GM12878 (cell line): Measurements from ENCODE around the gene KIF5C. TPM values are rescaled to one million over a fixed set of nuclear protein-coding genes. Genes with fewer than 3 reads are reported as not detected.

Experiments
- ATAC-seq: fragments of 200-7000 bp; cut with Tn5 transposase; 3 replicates; pipeline ENCODE4 v1.9.1; 2020; ENCODE audit warnings: mild to moderate bottlenecking, moderate library complexity
- BruUV-seq: library from RNA; stranded (reverse); fragments of 400-500 nt; replicated peaks from 2 replicates; lab custom pipeline; 2021; lab: Mats Ljungman, UMichigan
- CTCF ChIA-PET: fragments of 300-600 bp; sonication (Branson Sonifier 250); formaldehyde crosslinking; extraction: SDS; loops from one replicate; lab custom pipeline; 2021; ENCODE audit warnings: inconsistent platforms; lab: Yijun Ruan, JAX
- POLR2A ChIA-PET: fragments of 350-600 bp; formaldehyde crosslinking; extraction: SDS; loops from one replicate; lab custom pipeline; 2021; ENCODE audit warnings: inconsistent platforms; lab: Charles Lee
- RAD21 ChIA-PET: fragments of 300-600 bp; sonication (Branson Sonifier 250); formaldehyde crosslinking; loops from one replicate; lab custom pipeline; 2023; ENCODE audit warnings: antibody characterized with exemption; ENCODE audit not compliant: unreplicated experiment; lab: Charles Lee
- SMC1A ChIA-PET: fragments of 300-600 bp; sonication (Branson Sonifier 250); formaldehyde crosslinking; loops from one replicate; lab custom pipeline; 2023; ENCODE audit not compliant: unreplicated experiment, uncharacterized antibody; lab: Charles Lee
- DNase-seq: peaks from one replicate; pipeline ENCODE4 v3.0.0-alpha.2; 2011; ENCODE audit warnings: low read depth, low spot score
- FAIRE-seq: peaks from 3 replicates; lab custom pipeline; 2011; peaks lifted over from hg19 to GRCh38; lab: Jason Lieb, UNC
- H2AFZ ChIP-seq: 2 replicates; pipeline ENCODE4 v1.6.0; 2011; ENCODE audit warnings: low read depth, low read length, control low read depth; ENCODE audit not compliant: control insufficient read depth
- H3K27ac ChIP-seq: 2 replicates; pipeline ENCODE4 v1.5.1; 2011; ENCODE audit warnings: control low read depth; ENCODE audit not compliant: control insufficient read depth, insufficient read depth
- H3K27me3 ChIP-seq, 2 experiments: replicated peaks in 1 of 2; 2 replicates each; pipeline versions ENCODE4 v1.6.0 to v1.6.1; 2011; ENCODE audit warnings: low read length in 1 of 2; ENCODE audit not compliant: control insufficient read depth in 2 of 2, insufficient read depth in 2 of 2
- H3K36me3 ChIP-seq, 2 experiments: 2 replicates each; pipeline ENCODE4 v1.5.1; 2011; ENCODE audit warnings: low read length in 1 of 2; ENCODE audit not compliant: control insufficient read depth in 2 of 2, insufficient read depth in 2 of 2
- H3K4me1 ChIP-seq: 2 replicates; pipeline ENCODE4 v1.6.1; 2011; ENCODE audit warnings: mild to moderate bottlenecking, low read length, moderate library complexity, mixed read lengths; ENCODE audit not compliant: control insufficient read depth, insufficient read depth
- H3K4me2 ChIP-seq: 2 replicates; pipeline ENCODE4 v1.6.0; 2011; ENCODE audit warnings: control low read depth; ENCODE audit not compliant: control insufficient read depth, insufficient read depth
- H3K4me3 ChIP-seq: fragments of 200-600 bp; sonication (generic); 2 replicates; pipeline ENCODE4 v1.5.1; 2016
- H3K79me2 ChIP-seq: 2 replicates; pipeline ENCODE4 v1.6.0; 2011; ENCODE audit warnings: low read length; ENCODE audit not compliant: control insufficient read depth, insufficient read depth
- H3K9ac ChIP-seq: 2 replicates; pipeline ENCODE4 v1.8.0; 2011; ENCODE audit warnings: low read length, control low read depth, mixed read lengths; ENCODE audit not compliant: control insufficient read depth, insufficient read depth
- H3K9me3 ChIP-seq: replicated peaks from 3 replicates; pipeline ENCODE4 v1.5.1; 2011; ENCODE audit warnings: mild to moderate bottlenecking, low read length; ENCODE audit not compliant: control insufficient read depth, insufficient read depth
- H4K20me1 ChIP-seq: 2 replicates; pipeline ENCODE4 v1.6.0; 2011; ENCODE audit not compliant: control insufficient read depth, insufficient read depth
- BCL11A ChIP-seq: IDR thresholded peaks from 2 replicates; pipeline ENCODE4 v1.6.1; 2011; ENCODE audit warnings: low read depth, low read length
- CEBPB ChIP-seq, 2 experiments: fragments of 150-350 bp in 1 of 2; IDR thresholded peaks; 2 replicates each; pipeline ENCODE4 v1.6.1; 2012 to 2014; ENCODE audit warnings: low read depth in 2 of 2, low read length in 2 of 2, borderline replicate concordance in 1 of 2, inconsistent platforms in 1 of 2
- CTCF ChIP-seq, 3 experiments: IDR thresholded peaks in 2 of 3; conservative IDR thresholded peaks in 1 of 3; 2 replicates each; pipeline ENCODE4 v1.5.1; 2011; ENCODE audit warnings: low read depth in 3 of 3, low read length in 3 of 3, mild to moderate bottlenecking in 3 of 3, control low read depth in 2 of 3, moderate library complexity in 2 of 3, inconsistent platforms in 1 of 3, mixed read lengths in 1 of 3; ENCODE audit not compliant: control insufficient read depth in 2 of 3, insufficient read depth in 1 of 3; ENCODE audit errors: extremely low read depth in 1 of 3
- JUNB ChIP-seq: IDR thresholded peaks from 2 replicates; pipeline ENCODE4 v1.6.1; 2016; ENCODE audit warnings: antibody characterized with exemption, mild to moderate bottlenecking
- JUND ChIP-seq: IDR thresholded peaks from 2 replicates; pipeline ENCODE4 v1.6.1; 2012; ENCODE audit warnings: low read depth, mild to moderate bottlenecking, low read length, improper control_type of control experiment, moderate library complexity
- KLF5 ChIP-seq: fragments of 450-650 bp; IDR thresholded peaks from 2 replicates; pipeline ENCODE4 v1.6.1; 2014; ENCODE audit warnings: mild to moderate bottlenecking; ENCODE audit not compliant: partially characterized antibody
- MEF2A ChIP-seq: IDR thresholded peaks from 2 replicates; pipeline ENCODE4 v1.6.1; 2011; ENCODE audit warnings: low read depth, mild to moderate bottlenecking, low read length, moderate library complexity; ENCODE audit not compliant: insufficient read depth
- NFIC ChIP-seq: IDR thresholded peaks from 2 replicates; pipeline ENCODE4 v1.6.1; 2012; ENCODE audit warnings: low read depth, mild to moderate bottlenecking, inconsistent platforms, low read length, moderate library complexity
- NR2F1 ChIP-seq: fragments of 450-650 bp; conservative IDR thresholded peaks from 2 replicates; pipeline ENCODE4 v1.6.1; 2017; ENCODE audit warnings: mild to moderate bottlenecking
- POLR2AphosphoS5 ChIP-seq: IDR thresholded peaks from 2 replicates; pipeline ENCODE4 v1.6.1; 2011; ENCODE audit warnings: mild to moderate bottlenecking, low read length, inconsistent platforms
- RBBP5 ChIP-seq: fragments of 200-600 bp; sonication (generic); conservative IDR thresholded peaks from 2 replicates; pipeline ENCODE4 v1.6.1; 2016
- RCOR1 ChIP-seq: conservative IDR thresholded peaks from 2 replicates; pipeline ENCODE4 v1.6.1; 2012; ENCODE audit warnings: low read depth, low read length, improper control_type of control experiment
- SUZ12 ChIP-seq: fragments of 200-600 bp; sonication (generic); IDR thresholded peaks from one replicate; pipeline ENCODE4 v1.6.1; 2018; ENCODE audit warnings: antibody characterized with exemption, mild to moderate bottlenecking; ENCODE audit not compliant: unreplicated experiment
- TCF3 ChIP-seq: IDR thresholded peaks from 2 replicates; pipeline ENCODE4 v1.6.1; 2012; ENCODE audit warnings: low read depth, mild to moderate bottlenecking, low read length, borderline replicate concordance; ENCODE audit not compliant: insufficient read depth
- ZBED1 ChIP-seq: IDR thresholded peaks from 2 replicates; pipeline ENCODE4 v1.6.1; 2016; ENCODE audit warnings: borderline replicate concordance
- ZNF207 ChIP-seq: fragments of 450-650 bp; IDR thresholded peaks from 2 replicates; pipeline ENCODE4 v1.6.1; 2014; ENCODE audit warnings: antibody characterized with exemption, mild to moderate bottlenecking, borderline replicate concordance
- WGBS: methylation state at CpG from one replicate; pipeline ENCODE4 v1.1.6; 2016; ENCODE audit warnings: low lambda C conversion rate; ENCODE audit not compliant: insufficient replicate concordance, insufficient coverage; ENCODE audit errors: missing lambda C conversion rate; 5-methylcytosine and 5-hydroxymethylcytosine counted together
- in situ Hi-C: fragments of 300-500 bp; cut with MboI; formaldehyde crosslinking; loops from 9 replicates; pipeline ENCODE4 v1.14.3; 2018; ENCODE audit warnings: mixed read lengths
- intact Hi-C: fragments of 100-400 bp; cut with micrococcal nuclease; formaldehyde crosslinking; loops from one replicate; pipeline ENCODE4 v1.14.2; 2022; ENCODE audit not compliant: unreplicated experiment
- polyA plus RNA-seq, 11 experiments: library from polyadenylated mRNA; depleted of rRNA in 4 of 11; unstranded in 6 of 11; stranded (reverse) in 5 of 11; fragments of >200 nt; fragmentation: Nextera tagmentation in 4 of 11; fragmentation: Illumina TruSeq in 1 of 11; extraction: Ambion mirVana in 4 of 11; extraction: Trizol in 1 of 11; gene quantifications; 1 replicate in 1 of 11; 2 replicates in 10 of 11; pipeline versions ENCODE4 v1.2.1 to v1.2.3, GENCODE V29; 2011 to 2016; ENCODE audit warnings: inconsistent platforms in 2 of 11, missing spikeins in 2 of 11, low read depth in 1 of 11
- total RNA-seq, 4 experiments: library from RNA; depleted of rRNA in 3 of 4; stranded (reverse); fragments of >200 nt in 3 of 4; fragmentation: Illumina TruSeq in 1 of 4; extraction: Trizol in 1 of 4; gene quantifications; 2 replicates each; pipeline versions ENCODE4 v1.2.1 to v1.2.3, GENCODE V29; 2013 to 2021

Gene KIF5C
- total and polyA plus RNA-seq, 10 of the 15 experiments (the other 5 are each of a cell fraction or from before 2014, with no cell fraction given) = 0.08 to 0.49 (median 0.24) TPM

GRCh38 chr2:148829618-148830017 lies 45.4 kb upstream of the KIF5C start:
- FAIRE-seq = no peak
- ATAC-seq = no peak

GRCh38 chr2:148832637-148833036 lies 42.4 kb upstream of the KIF5C start:
- Histone ChIP-seq H3K4me2 (no peak overlapping the region), H3K27ac (no peak overlapping the region), H4K20me1 (no peaks in the 10 kb centered on the region), H3K79me2 (no peaks in the 10 kb centered on the region), H3K4me1 (no peaks in the 10 kb centered on the region), H3K9me3 (no peaks in the 10 kb centered on the region; the same call in 2 of the 3 replicates), H2AFZ (no peak overlapping the region), H3K36me3 (no peaks in the 10 kb centered on the region), H3K9ac (no peak overlapping the region)
- intact Hi-C loops (no loop called here), in situ Hi-C loops (no loop called here)
- POLR2A ChIA-PET = no interaction called here
- 44% methylated on average over 7 of the region's 7 CpGs for WGBS
- RAD21 ChIA-PET = no interaction called here
- CTCF ChIA-PET = no interaction called here
- FAIRE-seq (no peak), DNase-seq (no peak), ATAC-seq (no peak)
- SMC1A ChIA-PET = interaction anchor here (1.3 kb wide), 1 partner anchor 15 kb away, joined by 3 read pairs; no protein-coding TSS in a partner anchor
- no TSS peak for BruUV-seq
- TF ChIP-seq JUND (no peak), BCL11A (no peak), JUNB (no peak), CEBPB (IDR thresholded peaks at IDR 0.05; ENCODE audit: borderline replicate concordance in 1 of 2, low read depth in 2 of 2, low read length in 2 of 2) (no peak), CTCF (IDR thresholded peaks at IDR 0.05 in 2 of 3, conservative IDR thresholded peaks at IDR 0.05 in 1 of 3; ENCODE audit: control insufficient read depth in 2 of 3, extremely low read depth in 1 of 3, insufficient read depth in 1 of 3, low read depth in 3 of 3, low read length in 3 of 3) (no peak), MEF2A (no peak), TCF3 (no peak), POLR2AphosphoS5 (no peak), RCOR1 (no peak), NR2F1 (no peak), NFIC (no peak), KLF5 (no peak), SUZ12 (no peak), RBBP5 (no peak)
- TF ChIP-seq, all 136 proteins: peak for 0
- Histone ChIP-seq H3K27me3 (no peaks in the 10 kb centered on the region; a peak in 1 of 4 replicates), H3K4me3 (no peak overlapping the region)

More at GRCh38 chr2:148829618-148830017, 45.4 kb upstream of the KIF5C start:
- no peaks in the 10 kb centered on the region for H3K79me2 ChIP-seq
- no peaks in the 10 kb centered on the region for H3K4me1 ChIP-seq
- H4K20me1 ChIP-seq = no peaks in the 10 kb centered on the region
- RAD21 ChIA-PET = no interaction called here
- SMC1A ChIA-PET = no interaction called here
- no peaks in the 10 kb centered on the region for H3K27me3 ChIP-seq
- no peak for TF ChIP-seq ZNF207
- no peak for TF ChIP-seq TCF3
- no peak for TF ChIP-seq ZBED1
- TF ChIP-seq, all 136 proteins: peak for 0
- ChIA-PET POLR2A (no interaction called here), CTCF (no interaction called here)
- H3K36me3 ChIP-seq = no peaks in the 10 kb centered on the region
- no peak overlapping the region for H3K27ac ChIP-seq
- no peaks in the 10 kb centered on the region; the same call in 1 of the 3 replicates for H3K9me3 ChIP-seq
- no peak overlapping the region for H2AFZ ChIP-seq
- no peak overlapping the region for H3K4me3 ChIP-seq
- no peak overlapping the region for H3K9ac ChIP-seq
- in situ Hi-C loops (no loop called here), intact Hi-C loops (no loop called here)
- BruUV-seq = no TSS peak
- no peak overlapping the region for H3K4me2 ChIP-seq
- WGBS = 21% methylated on average over 3 of the region's 3 CpGs
- no peak for DNase-seq
